ENCODE measurements around the gene ALDH1A2.

Gene ALDH1A2

GRCh38 chr15:58056015-58056414, 9.5 kb downstream of the ALDH1A2 start:
- Histone ChIP-seq H3K79me2 (ENCODE audit: control insufficient read depth, low read length) (no peaks in the 10 kb centered on the region), H3K9me3 (ENCODE audit: control insufficient read depth, insufficient read depth, low read length) (no peaks in the 10 kb centered on the region), H4K20me1 (ENCODE audit: control insufficient read depth, insufficient read depth, low read depth, low read length) (no peaks in the 10 kb centered on the region), H3K36me3 (ENCODE audit: control insufficient read depth, low read length) (no peaks in the 10 kb centered on the region), H3K27me3 (ENCODE audit: control insufficient read depth, low read length) (peaks cover 26% of the 10 kb centered on the region; the same call in 1 of the 2 replicates), H3K9me2 (replicated peaks; ENCODE audit: control insufficient read depth, low read length) (no peaks in the 10 kb centered on the region), H3F3A (ENCODE audit: control insufficient read depth, insufficient read depth) (no peaks in the 10 kb centered on the region), H3K4me3 (ENCODE audit: low read length) (no peak overlapping the region), H3K27ac (ENCODE audit: low read depth, low read length) (no peak overlapping the region), H3K4me2 (ENCODE audit: low read length) (no peak overlapping the region), H3K4me1 (ENCODE audit: control insufficient read depth, low read length) (peaks cover 8% of the 10 kb centered on the region)
- TF ChIP-seq EZH2phosphoT487 (IDR thresholded peaks at IDR 0.05; ENCODE audit: borderline replicate concordance, low read length) (no peak), CTCF (IDR thresholded peaks at IDR 0.05; ENCODE audit: low read depth, low read length, poor library complexity, severe bottlenecking) (no peak)

DNA sequence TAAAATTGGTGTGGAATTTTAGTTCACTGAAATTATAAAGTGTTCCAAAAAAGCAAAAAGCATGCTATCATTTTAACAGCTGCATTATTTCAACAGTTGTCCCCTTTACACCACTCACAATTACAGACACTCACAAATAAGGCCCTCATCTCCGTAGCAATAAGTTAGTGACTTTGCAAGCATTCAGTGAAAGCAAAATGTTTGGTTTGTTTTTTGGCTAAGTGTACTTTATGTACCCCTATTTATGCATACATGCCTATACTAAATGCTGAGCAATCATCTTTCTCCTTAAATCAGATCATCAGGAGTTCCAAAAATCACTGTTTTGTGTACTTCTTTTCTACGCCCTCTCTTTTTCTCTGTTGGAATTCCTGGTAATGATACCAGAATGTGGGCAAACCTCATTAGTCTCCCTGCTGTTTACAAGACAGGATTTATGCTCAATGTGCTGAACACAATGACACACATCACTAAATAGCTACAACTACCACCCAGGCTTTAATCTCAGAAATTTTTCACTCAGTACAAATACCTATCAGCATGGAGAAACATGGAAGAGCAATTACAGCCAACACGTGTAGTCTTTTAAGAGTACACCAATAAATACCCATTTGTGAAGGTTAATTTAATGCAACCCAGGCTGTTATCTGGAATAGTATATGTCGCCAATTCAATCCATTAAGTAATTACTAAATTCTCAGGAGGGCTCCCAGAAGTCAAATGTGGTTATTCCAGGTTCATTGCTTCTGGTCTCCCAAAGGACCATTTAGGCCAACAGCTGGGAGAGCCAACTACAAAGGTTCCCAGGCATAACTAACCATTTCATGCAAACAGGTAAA, 12.0 kb downstream of the ALDH1A2 start:
- TF ChIP-seq EZH2phosphoT487 (IDR thresholded peaks at IDR 0.05; ENCODE audit: borderline replicate concordance, low read length) (no peak), CTCF (IDR thresholded peaks at IDR 0.05; ENCODE audit: low read depth, low read length, poor library complexity, severe bottlenecking) (no peak)
- Histone ChIP-seq H4K20me1 (ENCODE audit: control insufficient read depth, insufficient read depth, low read depth, low read length) (no peaks in the 10 kb centered on the region), H3K4me3 (ENCODE audit: low read length) (no peak overlapping the region), H3K9me3 (ENCODE audit: control insufficient read depth, insufficient read depth, low read length) (no peaks in the 10 kb centered on the region), H3K79me2 (ENCODE audit: control insufficient read depth, low read length) (no peaks in the 10 kb centered on the region), H3F3A (ENCODE audit: control insufficient read depth, insufficient read depth) (no peaks in the 10 kb centered on the region), H3K27me3 (ENCODE audit: control insufficient read depth, low read length) (peaks cover 30% of the 10 kb centered on the region), H3K36me3 (ENCODE audit: control insufficient read depth, low read length) (no peaks in the 10 kb centered on the region), H3K27ac (ENCODE audit: low read depth, low read length) (no peak overlapping the region), H3K4me2 (ENCODE audit: low read length) (no peak overlapping the region), H3K9me2 (replicated peaks; ENCODE audit: control insufficient read depth, low read length) (no peaks in the 10 kb centered on the region), H3K4me1 (ENCODE audit: control insufficient read depth, low read length) (peaks cover 5% of the 10 kb centered on the region)

DNA sequence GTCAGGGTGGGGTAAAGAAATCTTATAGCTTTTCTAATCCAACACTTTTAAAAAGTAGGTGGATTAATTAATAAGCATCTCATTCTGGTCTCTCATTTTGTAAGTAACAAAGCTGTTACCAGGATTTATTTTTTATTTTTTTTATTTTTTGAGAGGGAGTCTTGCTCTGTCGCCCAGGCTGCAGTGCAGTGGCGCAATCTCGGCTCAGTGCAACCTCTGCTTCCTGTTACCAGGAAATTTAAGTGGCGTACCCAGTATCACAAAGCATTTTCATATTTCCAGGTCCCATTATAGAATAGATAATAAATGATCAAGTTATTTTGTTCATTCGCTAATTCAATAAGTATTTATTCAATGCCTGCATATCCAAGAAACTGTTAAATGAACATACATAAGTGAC, 13.2 kb downstream of the ALDH1A2 start:
- Histone ChIP-seq H3F3A (ENCODE audit: control insufficient read depth, insufficient read depth) (no peaks in the 10 kb centered on the region), H3K4me2 (ENCODE audit: low read length) (no peak overlapping the region), H3K4me1 (ENCODE audit: control insufficient read depth, low read length) (no peaks in the 10 kb centered on the region), H3K4me3 (ENCODE audit: low read length) (no peak overlapping the region), H3K36me3 (ENCODE audit: control insufficient read depth, low read length) (no peaks in the 10 kb centered on the region), H3K27me3 (ENCODE audit: control insufficient read depth, low read length) (peaks cover 30% of the 10 kb centered on the region), H3K27ac (ENCODE audit: low read depth, low read length) (no peak overlapping the region), H4K20me1 (ENCODE audit: control insufficient read depth, insufficient read depth, low read depth, low read length) (no peaks in the 10 kb centered on the region), H3K79me2 (ENCODE audit: control insufficient read depth, low read length) (no peaks in the 10 kb centered on the region), H3K9me3 (ENCODE audit: control insufficient read depth, insufficient read depth, low read length) (no peaks in the 10 kb centered on the region), H3K9me2 (replicated peaks; ENCODE audit: control insufficient read depth, low read length) (no peaks in the 10 kb centered on the region)
- TF ChIP-seq EZH2phosphoT487 (IDR thresholded peaks at IDR 0.05; ENCODE audit: borderline replicate concordance, low read length) (no peak), CTCF (IDR thresholded peaks at IDR 0.05; ENCODE audit: low read depth, low read length, poor library complexity, severe bottlenecking) (no peak)
